ENCODE results near the gene SPINT3. TPM values are rescaled to one million over a fixed set of nuclear protein-coding genes. Genes with fewer than 3 reads are reported as not detected.

The SPINT3 gene
- polyA plus RNA-seq, 3 donors, result not detected

DNA sequence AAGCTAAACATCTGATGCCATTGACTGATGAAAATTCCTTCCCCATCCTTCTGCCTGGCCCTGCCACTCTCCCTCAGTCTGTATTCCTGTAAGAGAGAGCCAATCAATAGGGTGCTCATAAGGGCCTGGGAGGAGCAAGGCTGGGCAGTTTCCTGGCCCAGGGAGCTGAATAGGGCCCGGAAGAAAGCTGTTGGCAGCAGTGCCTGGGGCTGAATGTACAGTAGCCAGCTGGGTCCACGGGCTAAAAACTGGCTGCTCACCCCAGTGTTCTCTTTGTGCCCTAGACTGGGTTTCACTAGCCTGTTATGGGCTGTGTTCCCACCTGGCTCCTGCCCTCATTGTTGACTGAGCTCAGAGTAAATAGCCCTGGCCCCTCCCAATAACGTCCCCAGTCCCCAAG is 47.6 kb downstream of the SPINT3 start:
- no peak for DNase-seq (ENCODE audit: extremely low read depth in 1 of 11, low read depth in 9 of 11, low spot score in 4 of 11)

DNA sequence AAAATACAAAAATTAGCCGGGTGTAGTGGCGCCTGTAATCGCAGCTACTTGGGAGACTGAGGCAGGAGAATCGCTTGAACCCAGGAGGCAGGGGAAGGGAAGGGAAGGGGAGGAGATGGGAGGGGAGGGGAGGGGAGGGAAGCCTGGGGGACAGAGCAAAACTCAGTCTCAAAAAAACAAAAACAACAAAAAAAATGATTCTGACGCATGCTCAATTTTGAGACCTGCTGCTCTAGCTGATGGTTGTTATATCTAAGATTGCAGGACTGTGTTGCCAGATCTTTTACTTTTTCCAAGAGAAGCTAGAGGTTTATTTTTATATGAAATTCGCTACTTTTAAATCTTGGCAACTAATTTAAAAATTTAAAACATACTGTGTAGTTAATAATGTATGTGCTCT is 48.2 kb downstream of the SPINT3 start:
- no peak for DNase-seq (ENCODE audit: extremely low read depth in 1 of 11, low read depth in 9 of 11, low spot score in 4 of 11)

DNA sequence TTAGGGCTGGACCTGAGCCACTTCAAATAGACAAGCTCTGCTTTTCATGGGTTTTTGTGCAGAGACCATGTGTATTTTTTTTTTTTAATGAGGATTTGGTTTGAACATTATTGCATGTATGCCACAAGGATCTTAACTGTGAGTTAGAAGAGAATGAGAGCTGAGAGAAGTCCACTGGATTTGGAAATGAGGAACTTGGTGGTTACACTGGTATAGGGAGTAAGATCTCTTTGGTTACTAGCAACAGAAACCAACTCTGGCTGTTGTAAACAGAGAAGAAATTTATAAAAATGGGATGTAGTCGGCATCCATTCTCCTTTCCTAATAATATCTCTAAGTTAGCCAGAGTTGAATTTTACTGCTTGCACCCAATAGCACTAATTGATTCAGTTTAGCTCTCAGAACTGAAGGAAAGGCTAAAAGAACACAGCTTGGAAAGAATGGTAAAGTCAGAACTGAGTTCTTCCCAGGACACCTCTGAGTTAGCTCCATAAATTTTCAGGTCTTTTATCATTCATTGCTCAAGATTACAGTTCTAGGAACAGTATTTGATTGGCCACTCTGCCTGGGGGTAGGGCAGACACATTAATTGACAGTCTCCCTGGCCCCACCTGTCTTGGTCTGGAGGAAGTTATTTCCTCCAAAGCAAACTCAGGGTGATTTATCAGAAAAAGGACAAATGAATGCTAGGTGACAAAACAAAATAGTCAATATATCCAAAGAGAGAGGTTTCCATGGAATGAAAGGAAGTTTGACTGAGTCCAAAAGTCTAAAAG is 49.7 kb downstream of the SPINT3 start:
- no peak for DNase-seq (ENCODE audit: extremely low read depth in 1 of 11, low read depth in 9 of 11, low spot score in 4 of 11)

DNA sequence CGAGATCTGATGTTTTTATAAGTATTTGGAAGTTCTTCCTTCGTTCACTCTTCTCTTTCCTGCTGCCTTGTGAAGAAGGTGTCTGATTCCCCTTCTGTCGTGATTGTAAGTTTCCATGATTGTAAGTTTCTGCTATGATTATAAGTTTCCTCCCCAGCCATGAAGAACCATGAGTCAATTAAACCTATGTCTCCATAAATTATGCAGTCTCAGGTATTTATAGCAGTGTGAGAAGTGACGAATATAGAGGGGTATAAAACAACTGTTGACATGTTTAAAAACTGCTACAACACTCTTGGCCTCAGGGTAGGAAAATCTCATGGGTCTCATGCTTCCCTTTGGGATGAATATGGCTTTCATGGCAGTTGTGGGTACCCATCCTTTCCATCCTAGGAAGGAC is 51.7 kb downstream of the SPINT3 start:
- DNase-seq (ENCODE audit: extremely low read depth in 1 of 11, low read depth in 9 of 11, low spot score in 4 of 11), result no peak

DNA sequence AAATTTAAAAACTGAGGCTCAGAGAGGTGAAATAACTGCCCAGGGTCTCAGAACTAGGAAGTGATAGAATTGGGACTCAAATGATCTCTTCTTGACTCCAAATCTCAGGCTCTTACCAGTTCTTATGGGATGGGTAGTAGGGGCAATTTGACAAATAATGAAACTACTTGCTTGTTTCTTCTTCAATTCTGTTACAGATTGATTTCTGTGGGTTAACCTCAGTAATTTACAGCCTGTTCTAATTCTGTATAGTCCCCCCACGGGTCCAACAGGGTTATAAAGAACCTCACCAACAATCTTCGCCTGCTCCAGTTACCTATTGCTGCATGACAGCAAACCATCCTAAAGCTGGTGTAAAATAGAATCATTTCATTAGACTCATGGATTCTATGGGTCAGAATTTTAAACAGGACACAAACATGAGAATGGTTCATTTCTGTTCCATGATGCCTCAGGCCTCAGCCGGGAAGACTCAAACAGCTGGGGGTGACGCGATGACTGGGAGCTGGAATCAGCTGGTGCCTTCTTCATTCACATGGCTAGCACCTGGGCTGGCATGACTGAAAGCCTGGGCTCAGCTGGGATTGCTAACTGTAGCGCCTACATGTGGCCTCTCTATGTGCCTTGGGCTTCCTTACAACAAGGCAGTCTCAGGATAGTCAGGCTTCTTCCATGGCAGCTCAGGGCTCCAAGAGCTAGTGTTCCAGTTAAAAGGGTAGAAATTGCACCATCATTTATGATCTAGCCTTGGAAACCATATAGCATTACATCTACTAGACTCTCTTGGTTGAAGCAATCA is 52.5 kb downstream of the SPINT3 start:
- DNase-seq (ENCODE audit: extremely low read depth in 1 of 11, low read depth in 9 of 11, low spot score in 4 of 11), result no peak

Other genes with a start within 250 kb of the SPINT3 start
- gene RBPJL, start 208.8 kb downstream of the SPINT3 start, polyA plus RNA-seq (ENCODE audit: insufficient read length in 3 of 3), result under 1 TPM in 1 of 3 donors, not detected in 2; 0.20 TPM
- gene MATN4, start 207.3 kb downstream of the SPINT3 start, polyA plus RNA-seq (ENCODE audit: insufficient read length in 3 of 3), result under 1 TPM; 0.17 to 0.55 (median 0.41) TPM
- gene SDC4, start 167.2 kb downstream of the SPINT3 start, polyA plus RNA-seq (ENCODE audit: insufficient read length in 3 of 3), result 100 to 1,000 TPM; 130 to 177 (median 159) TPM
- 10 to 100 TPM; 32.5 to 34.1 (median 33.7) TPM for gene SYS1, start 152.5 kb downstream of the SPINT3 start, polyA plus RNA-seq (ENCODE audit: insufficient read length in 3 of 3)
- gene TP53TG5, start 137.3 kb downstream of the SPINT3 start, polyA plus RNA-seq (ENCODE audit: insufficient read length in 3 of 3), result 1 to 10 TPM; 1.0 to 1.6 (median 1.2) TPM
- gene DBNDD2, start 107.3 kb downstream of the SPINT3 start, polyA plus RNA-seq (ENCODE audit: insufficient read length in 3 of 3), result 10 to 100 TPM; 22.2 to 24.7 (median 24.3) TPM
- 10 to 100 TPM; 74.4 to 98.7 (median 91.9) TPM for gene PIGT, start 99.5 kb downstream of the SPINT3 start, polyA plus RNA-seq (ENCODE audit: insufficient read length in 3 of 3)
- 100 to 1,000 TPM; 123 to 249 (median 182) TPM for gene WFDC2, start 45.9 kb downstream of the SPINT3 start, polyA plus RNA-seq (ENCODE audit: insufficient read length in 3 of 3)
- under 1 TPM in 1 of 3 donors, not detected in 2; 0.30 TPM for gene WFDC6, start 23.9 kb upstream of the SPINT3 start, polyA plus RNA-seq (ENCODE audit: insufficient read length in 3 of 3)
- under 1 TPM; 0.16 to 0.39 (median 0.20) TPM for gene EPPIN, start 31.8 kb upstream of the SPINT3 start, polyA plus RNA-seq (ENCODE audit: insufficient read length in 3 of 3)
- under 1 TPM in 1 of 3 donors, not detected in 2; 0.36 TPM for gene WFDC8, start 63.7 kb upstream of the SPINT3 start, polyA plus RNA-seq (ENCODE audit: insufficient read length in 3 of 3)
- not detected for gene WFDC10A, start 114.1 kb upstream of the SPINT3 start, polyA plus RNA-seq (ENCODE audit: insufficient read length in 3 of 3)
- gene WFDC9, start 115.7 kb upstream of the SPINT3 start, polyA plus RNA-seq (ENCODE audit: insufficient read length in 3 of 3), result not detected
- gene WFDC11, start 154.6 kb upstream of the SPINT3 start, polyA plus RNA-seq (ENCODE audit: insufficient read length in 3 of 3), result not detected
- gene WFDC13, start 186.4 kb upstream of the SPINT3 start, polyA plus RNA-seq (ENCODE audit: insufficient read length in 3 of 3), result under 1 TPM in 1 of 3 donors, not detected in 2; 0.07 TPM
- gene WFDC10B, start 189.4 kb upstream of the SPINT3 start, polyA plus RNA-seq (ENCODE audit: insufficient read length in 3 of 3), result not detected
- gene SPINT4, start 206.7 kb upstream of the SPINT3 start, polyA plus RNA-seq (ENCODE audit: insufficient read length in 3 of 3), result not detected

Measured in renal cortex interstitium (tissue), 11 donors.